HEK293 (cell line): ENCODE data around the gene VOPP1.

Experiments
- CTCF ChIA-PET: fragments of 350-600 bp; formaldehyde crosslinking; extraction: SDS; loops from one replicate; lab custom pipeline; 2021; ENCODE audit warnings: antibody characterized with exemption; lab: Yijun Ruan, JAX
- POLR2A ChIA-PET: fragments of 300-600 bp; formaldehyde crosslinking; extraction: SDS; loops from one replicate; lab custom pipeline; 2020; ENCODE audit warnings: antibody characterized with exemption, inconsistent platforms; lab: Yijun Ruan, JAX
- H3K27ac ChIP-seq: fragments of 200-500 bp; sonication (Bioruptor generic); 2 replicates; pipeline ENCODE4 v1.5.1; 2014; ENCODE audit warnings: low read depth, low read length, control low read depth, inconsistent platforms; ENCODE audit errors: extremely low read depth
- H3K36me3 ChIP-seq, 2 experiments: fragments of 200-500 bp in 1 of 2; sonication (Bioruptor generic) in 1 of 2; 1 replicate in 1 of 2; 2 replicates in 1 of 2; pipeline ENCODE4 v1.5.1; 2014 to 2017; ENCODE audit warnings: inconsistent platforms in 2 of 2, low read length in 2 of 2; ENCODE audit not compliant: control insufficient read depth in 2 of 2, insufficient read depth in 1 of 2
- H3K4me1 ChIP-seq: fragments of 200-500 bp; sonication (Bioruptor generic); 2 replicates; pipeline ENCODE4 v1.5.1; 2014; ENCODE audit warnings: mild to moderate bottlenecking, low read length, inconsistent platforms; ENCODE audit not compliant: control insufficient read depth, insufficient read depth
- H3K4me3 ChIP-seq: 2 replicates; pipeline ENCODE4 v1.5.1; 2011; ENCODE audit warnings: low read depth, mild to moderate bottlenecking, control low read depth, low read length, moderate library complexity
- H3K9me3 ChIP-seq: fragments of 200-500 bp; sonication (Bioruptor generic); 2 replicates; pipeline ENCODE4 v1.5.1; 2014; ENCODE audit warnings: low read depth, low read length, inconsistent platforms; ENCODE audit not compliant: control insufficient read depth, insufficient read depth
- GLI4 ChIP-seq: fragments of 450-650 bp; formaldehyde crosslinking; IDR thresholded peaks from 2 replicates; pipeline ENCODE4 v1.5.1; 2016; ENCODE audit warnings: missing biosample characterization, missing genetic modification characterization
- ZEB2 ChIP-seq: fragments of 450-650 bp; formaldehyde crosslinking; IDR thresholded peaks from 2 replicates; pipeline ENCODE4 v1.5.1; 2016; ENCODE audit warnings: missing biosample characterization, missing genetic modification characterization
- ZNF114 ChIP-seq: fragments of 450-650 bp; formaldehyde crosslinking; IDR thresholded peaks from 2 replicates; pipeline ENCODE4 v1.5.0; 2017; ENCODE audit warnings: missing biosample characterization, missing genetic modification characterization
- ZNF157 ChIP-seq: fragments of 450-650 bp; formaldehyde crosslinking; IDR thresholded peaks from 2 replicates; pipeline ENCODE4 v1.5.1; 2016; ENCODE audit warnings: missing biosample characterization, missing genetic modification characterization
- ZNF174 ChIP-seq: fragments of 450-650 bp; formaldehyde crosslinking; IDR thresholded peaks from 2 replicates; pipeline ENCODE4 v1.5.0; 2017; ENCODE audit warnings: missing biosample characterization, mild to moderate bottlenecking, missing genetic modification characterization
- ZNF184 ChIP-seq: fragments of 450-650 bp; IDR thresholded peaks from 2 replicates; pipeline ENCODE4 v1.5.1; 2018; ENCODE audit warnings: missing biosample characterization, mild to moderate bottlenecking, missing genetic modification characterization
- ZNF221 ChIP-seq: fragments of 450-650 bp; formaldehyde crosslinking; IDR thresholded peaks from 2 replicates; pipeline ENCODE4 v1.5.1; 2017; ENCODE audit warnings: missing biosample characterization, missing genetic modification characterization, borderline replicate concordance
- ZNF239 ChIP-seq: fragments of 450-650 bp; formaldehyde crosslinking; IDR thresholded peaks from 2 replicates; pipeline ENCODE4 v1.5.1; 2016; ENCODE audit warnings: missing biosample characterization, missing genetic modification characterization
- ZNF248 ChIP-seq: fragments of 450-650 bp; formaldehyde crosslinking; IDR thresholded peaks from 2 replicates; pipeline ENCODE4 v1.5.1; 2017; ENCODE audit warnings: missing biosample characterization, missing genetic modification characterization
- ZNF274 ChIP-seq, 2 experiments: fragments of 200-500 bp in 1 of 2; fragments of 450-650 bp in 1 of 2; sonication (Bioruptor generic) in 1 of 2; formaldehyde crosslinking in 1 of 2; IDR thresholded peaks; 2 replicates each; pipeline versions ENCODE4 v1.5.1 to v1.6.1; 2014 to 2016; ENCODE audit warnings: borderline replicate concordance in 1 of 2, inconsistent platforms in 1 of 2, low read length in 1 of 2, missing biosample characterization in 1 of 2, missing genetic modification characterization in 1 of 2
- ZNF335 ChIP-seq: fragments of 450-650 bp; formaldehyde crosslinking; conservative IDR thresholded peaks from 2 replicates; pipeline ENCODE4 v1.5.1; 2016; ENCODE audit warnings: missing biosample characterization, missing genetic modification characterization
- ZNF341 ChIP-seq: fragments of 450-650 bp; formaldehyde crosslinking; IDR thresholded peaks from 2 replicates; pipeline ENCODE4; 2016; ENCODE audit warnings: low read depth, missing biosample characterization, missing genetic modification characterization
- ZNF350 ChIP-seq: fragments of 450-650 bp; formaldehyde crosslinking; IDR thresholded peaks from 2 replicates; pipeline ENCODE4 v1.5.0; 2017; ENCODE audit warnings: missing biosample characterization, mild to moderate bottlenecking, missing genetic modification characterization
- ZNF391 ChIP-seq: fragments of 450-650 bp; formaldehyde crosslinking; IDR thresholded peaks from 2 replicates; pipeline ENCODE4 v1.5.1; 2016; ENCODE audit warnings: low read depth, missing biosample characterization, missing genetic modification characterization, borderline replicate concordance
- ZNF596 ChIP-seq: fragments of 450-650 bp; IDR thresholded peaks from 2 replicates; pipeline ENCODE4 v1.5.0; 2018; ENCODE audit warnings: missing biosample characterization, mild to moderate bottlenecking, missing genetic modification characterization, moderate library complexity
- ZNF623 ChIP-seq: fragments of 450-650 bp; formaldehyde crosslinking; IDR thresholded peaks from 2 replicates; pipeline ENCODE4 v1.5.1; 2016; ENCODE audit warnings: missing biosample characterization, missing genetic modification characterization
- ZNF670 ChIP-seq: fragments of 450-650 bp; formaldehyde crosslinking; IDR thresholded peaks from 2 replicates; pipeline ENCODE4 v1.5.1; 2016; ENCODE audit warnings: missing biosample characterization, missing genetic modification characterization, low read depth
- ZNF843 ChIP-seq: fragments of 450-650 bp; formaldehyde crosslinking; IDR thresholded peaks from 2 replicates; pipeline ENCODE4 v1.5.1; 2016; ENCODE audit warnings: missing biosample characterization, missing genetic modification characterization
- TF ChIP-seq, protein P1 (sequence below): fragments of 450-650 bp; formaldehyde crosslinking; IDR thresholded peaks from 2 replicates; pipeline ENCODE4 v1.5.1; 2016; ENCODE audit warnings: missing biosample characterization, missing genetic modification characterization
- TF ChIP-seq, protein P2 (sequence below): fragments of 450-650 bp; formaldehyde crosslinking; IDR thresholded peaks from 2 replicates; pipeline ENCODE4 v1.5.1; 2017; ENCODE audit warnings: missing biosample characterization, missing genetic modification characterization
- TF ChIP-seq, protein P3 (sequence below): fragments of 450-650 bp; formaldehyde crosslinking; IDR thresholded peaks from 2 replicates; pipeline ENCODE4 v1.5.1; 2017; ENCODE audit warnings: missing biosample characterization, missing genetic modification characterization
- TF ChIP-seq, protein P4 (sequence below): fragments of 450-650 bp; formaldehyde crosslinking; conservative IDR thresholded peaks from 2 replicates; pipeline ENCODE4 v1.5.1; 2016; ENCODE audit warnings: low read depth, missing biosample characterization, missing genetic modification characterization
- TF ChIP-seq, protein P5 (sequence below): fragments of 450-650 bp; formaldehyde crosslinking; IDR thresholded peaks from 2 replicates; pipeline ENCODE4 v1.5.1; 2016; ENCODE audit warnings: missing biosample characterization, missing genetic modification characterization

The VOPP1 gene

DNA sequence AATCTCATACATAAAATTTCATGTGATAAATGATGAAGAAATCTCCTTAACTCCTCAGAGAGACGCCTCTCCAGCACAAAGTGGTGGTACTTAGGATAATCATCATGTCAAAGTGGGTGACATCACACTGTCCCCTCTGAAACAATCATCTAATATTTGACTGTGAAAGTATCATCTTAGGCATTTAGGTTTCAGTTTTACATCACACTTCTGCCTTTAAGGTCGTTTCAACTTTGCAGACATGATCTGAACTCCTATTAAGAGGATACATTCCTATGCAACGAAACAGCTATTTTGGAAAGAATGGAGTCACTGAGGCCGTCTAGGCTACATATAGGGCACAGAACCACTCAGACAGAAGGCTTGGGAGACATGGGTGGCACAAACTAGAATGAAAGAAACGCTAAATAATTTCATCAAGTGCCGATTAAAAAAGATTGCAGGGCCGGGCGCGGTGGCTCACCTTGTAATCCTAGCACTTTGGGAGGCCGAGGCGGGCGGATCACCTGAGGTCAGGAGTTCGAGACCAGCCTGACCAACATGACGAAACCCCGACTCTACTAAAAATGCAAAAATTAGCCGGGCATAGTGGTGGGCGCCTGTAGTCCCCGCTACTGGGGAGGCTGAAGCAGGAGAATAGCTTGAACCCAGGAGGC, 2.0 kb downstream of the VOPP1 start:
- Histone ChIP-seq H3K36me3 (no peaks in the 10 kb centered on the region), H3K9me3 (no peaks in the 10 kb centered on the region), H3K27ac (no peak overlapping the region), H3K4me1 (peaks cover 12% of the 10 kb centered on the region; the same call in 1 of the 2 replicates), H3K4me3 (no peak overlapping the region)
- ChIA-PET POLR2A (no interaction called here), CTCF (interaction anchor here (0.7 kb wide), 1 partner anchor 14 kb away, joined by 3 read pairs; no protein-coding TSS in a partner anchor)
- TF ChIP-seq ZNF274 (IDR thresholded peaks at IDR 0.05; ENCODE audit: low read length): no peak
- TF ChIP-seq ZNF274 (tag by site-specific recombination; IDR thresholded peaks at IDR 0.05; ENCODE audit: borderline replicate concordance): no peak
- no peak for TF ChIP-seq ZNF350 (tag by site-specific recombination)
- TF ChIP-seq ZNF184 (tag by site-specific recombination): no peak
- no peak for TF ChIP-seq ZNF114 (tag by site-specific recombination)
- TF ChIP-seq, protein P1, sequence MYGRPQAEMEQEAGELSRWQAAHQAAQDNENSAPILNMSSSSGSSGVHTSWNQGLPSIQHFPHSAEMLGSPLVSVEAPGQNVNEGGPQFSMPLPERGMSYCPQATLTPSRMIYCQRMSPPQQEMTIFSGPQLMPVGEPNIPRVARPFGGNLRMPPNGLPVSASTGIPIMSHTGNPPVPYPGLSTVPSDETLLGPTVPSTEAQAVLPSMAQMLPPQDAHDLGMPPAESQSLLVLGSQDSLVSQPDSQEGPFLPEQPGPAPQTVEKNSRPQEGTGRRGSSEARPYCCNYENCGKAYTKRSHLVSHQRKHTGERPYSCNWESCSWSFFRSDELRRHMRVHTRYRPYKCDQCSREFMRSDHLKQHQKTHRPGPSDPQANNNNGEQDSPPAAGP: no peak
- no peak for TF ChIP-seq ZEB2 (tag by site-specific recombination)
- TF ChIP-seq, protein P2, sequence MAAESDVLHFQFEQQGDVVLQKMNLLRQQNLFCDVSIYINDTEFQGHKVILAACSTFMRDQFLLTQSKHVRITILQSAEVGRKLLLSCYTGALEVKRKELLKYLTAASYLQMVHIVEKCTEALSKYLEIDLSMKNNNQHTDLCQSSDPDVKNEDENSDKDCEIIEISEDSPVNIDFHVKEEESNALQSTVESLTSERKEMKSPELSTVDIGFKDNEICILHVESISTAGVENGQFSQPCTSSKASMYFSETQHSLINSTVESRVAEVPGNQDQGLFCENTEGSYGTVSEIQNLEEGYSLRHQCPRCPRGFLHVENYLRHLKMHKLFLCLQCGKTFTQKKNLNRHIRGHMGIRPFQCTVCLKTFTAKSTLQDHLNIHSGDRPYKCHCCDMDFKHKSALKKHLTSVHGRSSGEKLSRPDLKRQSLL (tag by site-specific recombination): no peak
- TF ChIP-seq, protein P3, sequence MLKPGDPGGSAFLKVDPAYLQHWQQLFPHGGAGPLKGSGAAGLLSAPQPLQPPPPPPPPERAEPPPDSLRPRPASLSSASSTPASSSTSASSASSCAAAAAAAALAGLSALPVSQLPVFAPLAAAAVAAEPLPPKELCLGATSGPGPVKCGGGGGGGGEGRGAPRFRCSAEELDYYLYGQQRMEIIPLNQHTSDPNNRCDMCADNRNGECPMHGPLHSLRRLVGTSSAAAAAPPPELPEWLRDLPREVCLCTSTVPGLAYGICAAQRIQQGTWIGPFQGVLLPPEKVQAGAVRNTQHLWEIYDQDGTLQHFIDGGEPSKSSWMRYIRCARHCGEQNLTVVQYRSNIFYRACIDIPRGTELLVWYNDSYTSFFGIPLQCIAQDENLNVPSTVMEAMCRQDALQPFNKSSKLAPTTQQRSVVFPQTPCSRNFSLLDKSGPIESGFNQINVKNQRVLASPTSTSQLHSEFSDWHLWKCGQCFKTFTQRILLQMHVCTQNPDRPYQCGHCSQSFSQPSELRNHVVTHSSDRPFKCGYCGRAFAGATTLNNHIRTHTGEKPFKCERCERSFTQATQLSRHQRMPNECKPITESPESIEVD (tag by site-specific recombination): no peak
- no peak for TF ChIP-seq ZNF335
- no peak for TF ChIP-seq ZNF843 (tag by site-specific recombination)
- TF ChIP-seq ZNF248 (tag by site-specific recombination): no peak
- TF ChIP-seq ZNF670 (tag by site-specific recombination): no peak
- no peak for TF ChIP-seq ZNF221 (tag by site-specific recombination)
- TF ChIP-seq ZNF341 (tag by site-specific recombination): no peak
- TF ChIP-seq ZNF596: no peak
- TF ChIP-seq GLI4: no peak
- TF ChIP-seq ZNF174: no peak

DNA sequence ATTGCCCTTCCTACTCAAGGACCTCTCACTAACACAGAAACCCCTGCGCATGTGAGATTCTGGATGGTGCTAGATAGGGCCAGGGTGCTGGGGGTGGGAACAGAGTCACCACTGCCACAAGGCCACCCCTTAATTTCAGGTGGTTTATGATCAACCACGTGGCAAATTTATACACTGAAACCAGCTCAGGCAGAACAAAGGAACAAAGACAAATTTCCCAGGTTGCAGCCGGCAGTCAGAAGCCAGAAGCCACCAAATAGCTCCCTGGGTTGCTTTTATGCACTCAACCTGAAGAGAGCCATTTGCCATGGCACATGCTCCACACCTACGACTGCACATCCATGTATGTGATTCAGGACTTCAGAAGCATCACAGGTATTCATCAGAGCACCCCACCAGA, 2.5 kb downstream of the VOPP1 start:
- Histone ChIP-seq H3K9me3 (no peaks in the 10 kb centered on the region), H3K4me1 (peaks cover 12% of the 10 kb centered on the region; the same call in 1 of the 2 replicates), H3K4me3 (no peak overlapping the region), H3K36me3 (no peaks in the 10 kb centered on the region), H3K27ac (no peak overlapping the region)
- ChIA-PET CTCF (interaction anchor here (0.6 to 0.7 kb wide), 2 partner anchors 14 to 290 kb away, joined by 3 read pairs; no protein-coding TSS in a partner anchor), POLR2A (no interaction called here)
- no peak for TF ChIP-seq ZNF391 (tag by site-specific recombination)
- TF ChIP-seq ZNF157: no peak
- TF ChIP-seq, protein P4, sequence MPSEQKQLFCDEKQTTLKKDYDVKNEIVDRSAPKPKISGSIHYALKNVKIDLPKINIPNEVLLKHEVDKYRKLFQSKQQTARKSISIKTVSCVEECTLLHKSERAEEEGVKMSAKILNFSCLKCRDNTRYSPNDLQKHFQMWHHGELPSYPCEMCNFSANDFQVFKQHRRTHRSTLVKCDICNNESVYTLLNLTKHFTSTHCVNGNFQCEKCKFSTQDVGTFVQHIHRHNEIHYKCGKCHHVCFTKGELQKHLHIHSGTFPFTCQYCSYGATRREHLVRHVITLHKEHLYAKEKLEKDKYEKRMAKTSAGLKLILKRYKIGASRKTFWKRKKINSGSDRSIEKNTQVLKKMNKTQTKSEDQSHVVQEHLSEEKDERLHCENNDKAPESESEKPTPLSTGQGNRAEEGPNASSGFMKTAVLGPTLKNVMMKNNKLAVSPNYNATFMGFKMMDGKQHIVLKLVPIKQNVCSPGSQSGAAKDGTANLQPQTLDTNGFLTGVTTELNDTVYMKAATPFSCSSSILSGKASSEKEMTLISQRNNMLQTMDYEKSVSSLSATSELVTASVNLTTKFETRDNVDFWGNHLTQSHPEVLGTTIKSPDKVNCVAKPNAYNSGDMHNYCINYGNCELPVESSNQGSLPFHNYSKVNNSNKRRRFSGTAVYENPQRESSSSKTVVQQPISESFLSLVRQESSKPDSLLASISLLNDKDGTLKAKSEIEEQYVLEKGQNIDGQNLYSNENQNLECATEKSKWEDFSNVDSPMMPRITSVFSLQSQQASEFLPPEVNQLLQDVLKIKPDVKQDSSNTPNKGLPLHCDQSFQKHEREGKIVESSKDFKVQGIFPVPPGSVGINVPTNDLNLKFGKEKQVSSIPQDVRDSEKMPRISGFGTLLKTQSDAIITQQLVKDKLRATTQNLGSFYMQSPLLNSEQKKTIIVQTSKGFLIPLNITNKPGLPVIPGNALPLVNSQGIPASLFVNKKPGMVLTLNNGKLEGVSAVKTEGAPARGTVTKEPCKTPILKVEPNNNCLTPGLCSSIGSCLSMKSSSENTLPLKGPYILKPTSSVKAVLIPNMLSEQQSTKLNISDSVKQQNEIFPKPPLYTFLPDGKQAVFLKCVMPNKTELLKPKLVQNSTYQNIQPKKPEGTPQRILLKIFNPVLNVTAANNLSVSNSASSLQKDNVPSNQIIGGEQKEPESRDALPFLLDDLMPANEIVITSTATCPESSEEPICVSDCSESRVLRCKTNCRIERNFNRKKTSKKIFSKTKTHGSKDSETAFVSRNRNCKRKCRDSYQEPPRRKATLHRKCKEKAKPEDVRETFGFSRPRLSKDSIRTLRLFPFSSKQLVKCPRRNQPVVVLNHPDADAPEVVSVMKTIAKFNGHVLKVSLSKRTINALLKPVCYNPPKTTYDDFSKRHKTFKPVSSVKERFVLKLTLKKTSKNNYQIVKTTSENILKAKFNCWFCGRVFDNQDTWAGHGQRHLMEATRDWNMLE (tag by site-specific recombination): no peak
- no peak for TF ChIP-seq ZNF623
- TF ChIP-seq ZNF239 (tag by site-specific recombination): no peak
- TF ChIP-seq, protein P5, sequence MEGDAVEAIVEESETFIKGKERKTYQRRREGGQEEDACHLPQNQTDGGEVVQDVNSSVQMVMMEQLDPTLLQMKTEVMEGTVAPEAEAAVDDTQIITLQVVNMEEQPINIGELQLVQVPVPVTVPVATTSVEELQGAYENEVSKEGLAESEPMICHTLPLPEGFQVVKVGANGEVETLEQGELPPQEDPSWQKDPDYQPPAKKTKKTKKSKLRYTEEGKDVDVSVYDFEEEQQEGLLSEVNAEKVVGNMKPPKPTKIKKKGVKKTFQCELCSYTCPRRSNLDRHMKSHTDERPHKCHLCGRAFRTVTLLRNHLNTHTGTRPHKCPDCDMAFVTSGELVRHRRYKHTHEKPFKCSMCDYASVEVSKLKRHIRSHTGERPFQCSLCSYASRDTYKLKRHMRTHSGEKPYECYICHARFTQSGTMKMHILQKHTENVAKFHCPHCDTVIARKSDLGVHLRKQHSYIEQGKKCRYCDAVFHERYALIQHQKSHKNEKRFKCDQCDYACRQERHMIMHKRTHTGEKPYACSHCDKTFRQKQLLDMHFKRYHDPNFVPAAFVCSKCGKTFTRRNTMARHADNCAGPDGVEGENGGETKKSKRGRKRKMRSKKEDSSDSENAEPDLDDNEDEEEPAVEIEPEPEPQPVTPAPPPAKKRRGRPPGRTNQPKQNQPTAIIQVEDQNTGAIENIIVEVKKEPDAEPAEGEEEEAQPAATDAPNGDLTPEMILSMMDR (tag by site-specific recombination): no peak
